HG03135 (cell line): ENCODE results near the gene NEK10.
"Not testable (repeated sequence)": the region's sequence is repeated elsewhere in the genome, so short reads cannot be mapped to it uniquely, and the experiment has no call there.

Experiments used
- ATAC-seq: cut with Tn5 transposase; IDR thresholded peaks from one replicate; pipeline ENCODE4 v1.9.1; 2021; ENCODE audit warnings: mild to moderate bottlenecking, moderate library complexity; ENCODE audit not compliant: unreplicated experiment

NEK10 gene

DNA sequence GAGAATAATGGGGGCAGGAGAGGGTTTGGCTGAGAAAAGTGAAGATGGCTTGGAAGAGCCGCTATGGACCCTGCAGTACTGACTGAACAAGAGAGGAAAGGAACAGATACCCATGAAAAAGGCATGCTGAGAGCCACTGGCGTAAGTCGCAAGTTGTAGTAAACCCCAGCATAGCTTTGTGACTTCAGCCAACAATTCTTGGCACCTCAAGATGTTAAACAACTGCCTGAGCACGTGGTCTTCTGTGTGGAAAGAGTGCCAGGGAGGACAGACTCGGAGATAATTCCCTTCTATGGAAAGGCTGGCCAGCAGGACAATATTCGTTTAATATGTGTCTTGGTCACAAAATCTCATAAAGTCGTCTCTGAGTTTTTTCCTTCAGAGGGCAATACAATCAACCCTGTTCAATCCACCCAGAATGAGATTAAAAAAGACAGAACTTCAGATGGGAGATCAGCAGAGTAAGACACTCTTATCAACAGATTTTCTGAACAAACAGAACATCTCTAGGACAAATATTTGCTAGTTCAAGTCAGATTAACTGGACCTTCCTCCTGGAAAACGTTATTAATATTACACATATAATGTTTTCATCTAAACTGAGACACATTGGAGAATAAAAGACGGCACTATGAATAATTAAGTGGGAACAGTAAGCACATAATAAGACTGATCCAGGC, 49.2 kb downstream of the NEK10 start:
- ATAC-seq, result no peak

- no peak for ATAC-seq
These were observed 49.9 kb downstream of the NEK10 start for GRCh38 chr3:27319304-27319703.

DNA sequence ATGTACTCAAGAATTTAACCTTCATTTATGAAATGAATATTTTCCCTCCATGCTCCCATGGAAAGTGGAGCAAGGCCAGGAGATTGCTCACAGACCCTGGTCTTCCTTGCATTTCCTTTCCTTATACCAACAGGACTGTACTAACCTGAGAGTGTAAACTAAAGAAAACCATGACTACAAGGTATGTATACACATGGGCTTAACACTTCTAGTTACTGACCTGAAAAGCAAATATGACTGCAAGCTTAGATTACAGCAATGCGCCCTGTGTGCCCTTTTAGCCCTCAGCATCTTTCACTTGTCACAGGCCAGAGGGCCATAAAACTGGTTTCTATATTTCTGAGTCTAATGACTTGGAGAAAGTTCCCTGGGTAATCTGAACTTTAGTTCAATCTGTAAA, 52.1 kb downstream of the NEK10 start:
- no peak for ATAC-seq

DNA sequence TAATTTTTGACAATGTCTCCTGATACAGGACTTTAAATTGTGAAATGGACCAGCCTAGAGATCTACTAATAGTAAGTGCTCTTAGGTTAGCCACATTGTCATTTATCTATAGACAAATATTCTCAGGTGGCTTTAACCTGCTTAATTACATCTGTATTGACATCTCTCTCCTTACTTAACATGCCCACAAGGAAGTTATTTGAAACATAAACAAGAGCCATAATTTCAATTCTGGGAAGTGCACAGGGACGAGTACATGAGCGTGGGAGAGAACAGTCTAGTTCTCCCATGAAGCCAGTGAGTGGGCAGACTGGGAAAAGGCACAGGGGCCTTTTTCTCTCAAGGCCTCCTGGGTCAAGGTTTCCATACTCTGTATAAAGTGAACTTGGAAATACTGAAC, 54.2 kb downstream of the NEK10 start:
- ATAC-seq, result no peak

DNA sequence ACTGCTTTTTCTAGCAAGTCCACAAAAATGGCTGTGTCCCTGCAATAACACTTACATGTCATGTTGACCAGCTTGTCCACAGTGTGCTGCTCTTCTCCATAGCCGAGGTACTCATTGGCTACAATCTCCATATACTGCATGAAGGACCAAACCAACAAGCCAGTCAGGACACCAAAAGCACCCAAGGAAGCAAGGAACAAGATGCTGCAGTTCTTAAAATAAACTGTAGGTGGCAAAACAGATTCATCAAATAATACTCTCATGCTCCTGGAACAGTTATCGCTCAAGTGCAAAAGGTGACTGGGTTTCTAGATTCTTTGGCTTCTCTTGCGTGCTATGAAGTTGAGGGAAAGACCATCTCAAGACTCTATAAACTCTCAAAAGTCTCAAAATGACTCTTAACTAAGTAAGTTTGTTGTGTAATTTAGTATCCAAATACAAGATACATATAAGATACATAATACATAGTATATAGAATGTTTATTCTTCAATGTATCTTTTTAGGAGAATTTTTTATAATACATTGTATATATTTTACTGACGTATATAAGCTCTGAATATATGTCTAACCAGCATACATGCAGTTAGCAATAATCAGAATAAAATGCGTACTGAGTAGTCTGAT, 57.0 kb downstream of the NEK10 start:
- peak; percentile 95 for ATAC-seq

- ATAC-seq, result no peak
These were observed 57.8 kb downstream of the NEK10 start for GRCh38 chr3:27311400-27311799.

- no peak for ATAC-seq
These were observed 58.5 kb downstream of the NEK10 start for GRCh38 chr3:27310688-27311087.

DNA sequence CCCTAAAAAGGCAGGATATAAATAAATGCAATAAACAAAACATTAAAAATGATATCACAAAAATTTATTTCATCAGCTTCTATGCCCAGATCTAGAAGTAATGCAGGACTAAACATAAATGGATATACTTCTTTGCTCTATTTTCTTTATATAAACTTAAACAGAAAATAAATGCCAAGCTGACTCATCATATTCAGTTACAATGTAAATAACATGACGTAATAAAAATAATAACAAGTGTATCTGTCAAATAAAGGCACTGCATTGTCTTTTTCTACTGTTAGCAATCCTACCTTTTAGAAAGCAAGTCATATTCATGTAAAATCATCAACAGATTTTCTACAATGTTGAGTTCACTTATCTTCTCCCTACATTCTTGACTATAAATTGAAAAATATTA, 61.6 kb downstream of the NEK10 start:
- no peak for ATAC-seq

- ATAC-seq, result no peak
These were observed 66.3 kb downstream of the NEK10 start for GRCh38 chr3:27302891-27303290.

- not testable (repeated sequence) for ATAC-seq
These were observed 70.2 kb downstream of the NEK10 start for GRCh38 chr3:27298981-27299380.

DNA sequence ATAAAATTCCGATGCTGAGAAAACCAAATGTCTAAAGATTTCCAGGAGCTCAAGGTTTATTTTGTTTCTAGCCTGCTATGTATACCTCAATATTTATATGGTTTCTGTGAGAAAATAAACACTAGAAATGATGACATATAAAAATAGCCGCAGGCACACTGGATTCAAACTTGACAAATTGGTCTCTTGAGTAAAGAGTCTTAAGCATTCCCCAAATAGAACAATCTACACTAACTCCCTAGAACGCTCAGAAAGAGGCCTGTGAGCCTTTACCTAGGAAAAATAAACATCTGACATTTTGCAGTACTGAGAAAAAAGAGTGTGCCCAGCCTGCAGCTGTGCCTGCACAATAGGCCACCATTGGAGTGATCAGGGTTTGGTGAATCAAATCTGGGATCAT, 75.2 kb downstream of the NEK10 start:
- ATAC-seq, result no peak

DNA sequence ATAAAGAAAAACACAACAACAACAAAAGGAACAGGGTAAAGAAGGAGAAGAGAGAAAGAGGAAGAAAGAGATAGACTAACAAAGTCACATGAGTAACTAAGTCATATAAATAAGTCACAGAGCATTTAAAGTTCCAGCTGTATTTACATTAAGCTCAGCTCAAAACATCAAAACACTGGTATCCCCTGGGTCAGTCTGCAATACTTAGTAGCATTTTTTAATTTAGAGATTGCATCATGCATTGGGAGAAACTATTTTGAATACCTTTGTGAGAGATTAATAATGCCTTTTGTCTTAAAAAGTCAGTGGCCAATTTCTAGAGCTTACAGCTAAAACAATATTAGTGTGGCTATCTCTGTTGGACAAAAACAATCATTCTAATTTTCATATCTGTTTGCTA, 78.4 kb downstream of the NEK10 start:
- no peak for ATAC-seq

DNA sequence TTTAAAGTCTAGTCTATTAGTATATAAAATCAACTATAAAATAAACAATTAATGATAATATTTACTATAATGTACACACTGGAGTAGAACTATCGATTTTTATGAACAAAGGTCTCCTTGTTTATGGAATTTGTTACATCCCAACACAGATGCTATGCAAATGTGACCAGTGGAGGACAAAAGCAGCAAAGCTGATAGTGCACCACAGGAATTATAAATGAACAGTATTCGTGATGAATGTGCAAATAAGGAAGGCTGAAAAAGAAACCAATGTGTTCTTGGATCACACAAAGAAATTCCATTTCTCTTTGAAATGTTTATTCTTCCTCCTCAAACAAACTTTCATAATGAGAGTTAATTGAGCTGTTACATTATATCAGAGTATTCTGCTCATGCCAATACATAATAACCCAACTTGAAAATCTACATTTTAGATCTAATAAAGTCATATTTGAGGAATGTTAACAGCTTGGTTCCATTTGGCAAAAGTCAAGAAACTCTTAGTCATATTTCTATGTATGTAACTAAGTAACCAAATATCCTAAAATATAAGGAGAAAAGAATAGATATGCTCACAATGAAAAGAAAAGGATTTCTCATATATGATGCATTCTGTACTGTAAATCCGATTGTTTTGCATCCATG, 79.3 kb downstream of the NEK10 start:
- ATAC-seq, result no peak

- ATAC-seq, result no peak
These were observed 82.1 kb downstream of the NEK10 start for GRCh38 chr3:27287052-27287451.

- ATAC-seq, result not testable (repeated sequence)
These were observed 82.7 kb downstream of the NEK10 start for GRCh38 chr3:27286467-27286866.

DNA sequence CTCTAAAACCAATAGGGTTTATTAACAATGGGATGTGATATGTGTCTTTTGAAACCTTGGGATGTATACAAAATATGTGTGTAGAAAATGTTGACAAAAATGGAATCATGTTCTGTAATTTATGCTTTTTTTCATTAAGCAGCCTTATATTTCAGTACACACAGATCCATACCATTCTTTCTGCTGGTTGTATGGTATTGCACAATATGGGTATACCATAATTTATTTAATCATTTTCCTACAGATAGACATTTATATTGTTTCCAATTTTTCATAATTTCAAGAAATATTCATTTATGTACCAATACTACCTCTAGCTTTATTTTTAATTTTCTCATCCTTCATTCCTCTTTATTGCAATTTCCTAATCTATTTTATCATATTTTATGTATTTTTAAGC, 83.5 kb downstream of the NEK10 start:
- ATAC-seq, result no peak

- ATAC-seq, result no peak
These were observed 87.5 kb downstream of the NEK10 start for GRCh38 chr3:27281671-27282150.

DNA sequence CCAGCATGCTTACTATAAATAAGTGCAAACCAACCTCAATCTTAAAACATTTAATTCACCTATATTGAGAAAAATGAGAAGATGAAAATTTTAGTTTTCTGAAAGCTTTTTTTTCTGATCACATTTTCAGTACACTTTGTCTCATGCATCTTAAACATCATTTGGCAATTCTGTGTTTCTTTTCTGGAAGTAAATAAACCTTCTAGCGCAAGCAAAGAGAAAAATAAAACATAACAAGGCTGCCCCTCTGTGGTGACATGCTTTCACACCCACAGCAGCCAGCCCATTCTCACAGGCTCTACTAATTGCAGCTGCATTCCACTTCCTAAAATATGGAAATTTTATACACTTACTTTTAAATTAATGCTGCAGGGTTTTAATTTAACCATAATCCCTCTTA, 90.1 kb downstream of the NEK10 start:
- no peak for ATAC-seq

DNA sequence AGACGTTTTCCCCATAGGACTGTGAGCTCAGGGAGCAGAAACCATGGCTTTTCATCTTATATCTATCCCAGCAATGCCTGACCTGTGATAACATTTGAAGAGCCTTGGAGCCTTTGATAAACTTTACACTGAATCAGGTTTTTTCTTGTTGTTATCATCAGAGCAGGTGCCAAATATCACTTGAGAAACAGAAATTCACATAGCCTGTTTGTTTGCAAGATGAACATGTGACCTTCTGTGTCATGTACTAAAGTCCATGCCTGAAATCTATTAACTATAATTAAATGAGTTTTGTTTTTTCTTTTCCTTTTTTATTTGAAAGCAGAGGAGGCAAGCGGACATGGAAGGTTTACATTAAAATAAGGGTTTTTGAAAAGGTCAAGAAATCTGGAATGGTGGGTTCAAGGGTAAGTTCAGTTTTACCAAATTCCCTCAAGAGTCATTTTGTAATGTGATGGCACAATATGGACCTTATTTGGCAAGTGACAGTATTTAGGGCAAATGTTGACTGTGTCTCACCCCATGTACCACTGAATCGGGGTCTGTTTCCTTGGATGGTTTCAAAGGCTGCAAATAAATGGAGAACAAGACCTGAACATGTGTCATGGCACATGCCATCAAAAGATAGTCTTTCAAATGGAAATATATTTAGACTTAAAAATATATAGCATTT, 90.7 kb downstream of the NEK10 start:
- no peak for ATAC-seq

GRCh38 chr3:27275441-27275990, 93.7 kb downstream of the NEK10 start:
- ATAC-seq, result no peak

DNA sequence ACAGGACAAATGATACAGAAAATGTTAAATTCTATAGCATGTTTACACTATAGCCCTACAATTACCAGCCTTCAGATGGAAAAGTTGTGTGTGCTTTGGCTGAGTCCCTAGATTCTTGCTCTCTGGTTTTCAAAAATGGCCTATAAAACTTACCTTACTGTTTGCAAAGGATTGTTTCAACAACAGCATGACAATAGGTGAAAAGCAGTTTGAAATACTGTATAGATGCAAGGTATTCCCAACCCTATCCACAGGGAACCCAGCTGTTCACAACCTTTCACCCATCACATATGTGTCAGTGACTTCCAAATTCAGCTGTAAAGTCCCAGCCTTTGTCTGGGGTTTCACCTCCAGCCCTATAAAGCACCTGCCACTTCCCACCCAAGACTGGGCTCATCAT, 97.3 kb downstream of the NEK10 start:
- no peak for ATAC-seq
